ENCODE data around the gene CCDC30.
"Not testable (repeated sequence)": the region's sequence is repeated elsewhere in the genome, so short reads cannot be mapped to it uniquely, and the experiment has no call there.

Gene CCDC30

DNA sequence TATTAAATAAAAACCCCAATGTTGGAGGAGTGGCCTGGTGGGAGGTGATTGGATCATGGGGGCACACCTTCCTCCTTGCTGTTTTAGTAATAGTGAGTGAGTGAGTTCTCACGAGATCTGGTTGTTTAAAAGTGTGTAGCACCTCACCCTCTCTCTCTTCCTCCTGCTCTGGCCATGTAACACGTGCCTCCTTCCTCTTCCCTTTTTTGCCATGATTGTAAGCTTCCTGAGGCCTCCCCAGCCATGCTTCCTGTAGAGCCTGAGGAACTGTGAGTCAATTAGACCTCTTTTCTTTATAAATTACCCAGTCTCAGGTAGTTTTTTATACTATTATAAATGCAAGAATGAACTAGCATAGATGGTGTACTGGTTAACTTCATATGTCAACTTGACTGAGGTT is 68.0 kb downstream of the CCDC30 start:
- peak; percentile 37 for DNase-seq

DNA sequence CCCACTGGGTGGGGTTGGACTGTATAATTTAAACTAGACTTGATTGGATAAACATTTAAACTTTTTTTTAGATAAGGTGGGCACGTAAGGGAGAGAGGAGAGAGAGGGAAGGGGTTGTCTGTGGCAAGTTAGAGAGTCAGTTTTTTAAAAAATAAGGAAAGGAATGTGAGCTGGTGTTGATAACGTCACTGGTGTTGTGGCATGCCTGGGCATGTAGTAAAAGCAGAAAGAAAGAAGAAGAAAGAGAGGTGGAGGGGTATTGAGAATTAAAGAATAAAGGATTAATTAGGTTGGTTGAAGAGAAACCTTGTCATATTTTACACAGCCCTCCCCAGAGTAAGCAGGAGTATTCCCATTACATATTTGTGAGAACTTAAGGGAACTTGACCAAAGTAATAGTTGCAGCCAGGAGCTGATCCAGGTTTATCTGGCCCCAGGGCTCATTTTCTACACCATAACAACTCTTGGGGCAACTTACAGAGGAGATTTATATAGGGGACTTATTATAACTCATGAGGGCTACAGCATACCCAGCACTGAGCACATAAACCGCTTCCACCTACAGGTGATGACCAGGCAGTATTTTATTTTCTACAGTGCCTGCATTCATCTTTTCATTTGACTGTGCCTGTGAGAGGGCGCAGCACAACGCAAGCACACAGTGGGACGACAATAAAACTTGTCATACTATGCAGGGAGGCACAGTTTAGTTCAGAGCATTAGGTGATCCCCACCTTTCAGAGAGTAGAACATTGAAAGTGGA is 70.2 kb downstream of the CCDC30 start:
- no peak for DNase-seq

DNA sequence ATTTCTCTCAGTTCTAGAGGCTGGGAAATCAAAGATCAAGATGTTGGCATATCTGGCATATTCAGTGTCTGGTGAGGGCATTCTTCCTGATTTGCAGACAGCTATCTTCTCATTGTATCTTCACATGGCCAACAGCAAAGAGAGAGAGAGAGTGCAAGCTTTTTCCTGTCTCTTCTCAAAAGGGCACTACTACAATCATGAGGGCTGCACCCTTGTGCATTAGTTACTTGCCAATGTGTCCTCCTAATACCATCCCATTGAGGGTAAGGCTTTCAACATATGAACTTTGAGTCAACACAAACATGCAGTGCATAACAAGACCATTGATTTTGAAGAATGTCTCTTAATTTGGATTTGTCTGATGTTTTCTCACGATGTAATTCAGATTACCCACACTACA is 78.0 kb downstream of the CCDC30 start:
- no peak for DNase-seq

DNA sequence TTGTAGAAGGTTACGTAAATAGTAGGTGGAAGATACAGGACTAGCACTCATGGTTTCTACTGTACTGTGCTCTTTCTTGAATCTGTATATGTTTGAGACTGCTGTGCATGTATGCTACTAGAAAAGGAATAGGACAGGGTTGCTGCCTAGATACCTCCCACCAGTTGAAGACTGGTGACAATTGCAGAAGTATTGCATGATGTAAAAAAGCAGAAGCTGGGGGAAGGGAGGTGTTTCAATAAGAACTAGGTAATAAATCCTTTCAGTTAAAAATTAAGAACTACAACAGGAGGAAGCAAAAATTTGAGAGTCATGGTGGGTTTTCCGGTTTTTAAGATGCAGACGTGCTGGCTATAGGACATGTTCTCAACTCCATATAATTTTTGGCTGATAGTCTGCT is 88.1 kb downstream of the CCDC30 start:
- DNase-seq = peak; percentile 97

DNA sequence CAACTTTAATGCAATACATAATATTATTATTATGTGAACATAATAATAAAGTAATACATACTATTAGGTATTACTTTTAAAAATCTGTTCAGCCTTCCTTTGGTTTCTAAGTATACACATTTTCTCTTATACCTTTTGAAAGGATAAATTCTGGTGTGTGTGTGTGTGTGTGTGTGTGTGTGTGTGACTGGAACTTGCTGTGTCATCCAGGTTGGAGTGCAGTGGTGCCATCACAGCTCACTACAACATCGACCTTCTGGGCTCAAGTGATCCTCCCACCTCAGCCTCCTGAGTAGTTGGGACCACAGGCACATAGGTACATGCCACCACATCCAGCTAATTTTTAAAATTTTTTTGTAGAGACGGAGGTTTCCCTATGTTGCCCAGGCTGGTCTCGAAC is 88.5 kb downstream of the CCDC30 start:
- no peak for DNase-seq

DNA sequence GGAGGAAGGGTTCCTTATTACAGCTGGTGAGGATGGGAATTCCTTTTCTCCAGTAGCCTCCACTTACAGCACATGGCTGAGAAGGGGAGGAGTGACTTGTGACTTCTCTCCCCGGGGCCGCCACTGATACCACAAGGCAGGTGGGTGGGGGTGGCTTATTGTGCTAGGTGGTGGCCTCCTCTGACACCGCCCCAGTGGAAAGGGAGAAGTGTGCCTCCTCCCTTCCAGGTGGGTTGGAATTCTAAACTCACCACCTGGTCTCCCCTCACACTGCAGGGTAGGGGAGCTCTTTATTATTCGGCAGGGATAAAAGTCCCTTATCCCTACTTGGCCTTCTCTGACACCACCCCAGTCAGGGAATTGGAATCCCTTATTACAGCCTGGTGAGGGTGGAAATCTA is 89.5 kb downstream of the CCDC30 start:
- no peak for DNase-seq

DNA sequence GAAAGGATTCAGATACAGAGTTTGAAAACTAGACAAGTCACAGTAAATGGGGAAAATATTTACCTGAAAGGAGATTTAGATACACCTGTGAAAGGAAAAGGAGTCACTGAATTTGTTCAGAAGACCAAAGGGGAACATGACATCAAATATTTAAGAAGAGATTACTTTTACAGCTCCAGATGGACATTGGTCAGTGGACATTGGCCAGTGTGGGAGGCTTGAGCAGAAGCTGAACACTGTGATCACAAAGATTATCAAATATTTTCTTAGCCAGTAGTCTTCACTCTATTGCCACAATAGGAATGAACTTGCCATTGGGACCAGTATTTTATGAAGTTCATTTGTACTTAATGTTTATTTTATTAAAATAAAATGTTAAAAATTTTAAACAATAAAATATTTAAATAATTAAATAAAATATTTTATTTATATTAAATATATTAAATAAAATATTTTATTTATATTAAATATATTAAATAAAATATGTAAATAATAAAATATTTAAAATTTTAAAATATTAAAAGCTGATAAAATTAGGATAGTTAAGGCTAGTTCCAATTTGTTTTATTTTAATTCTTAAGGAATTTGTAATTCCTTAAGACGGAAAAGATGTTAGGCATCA is 94.3 kb downstream of the CCDC30 start:
- DNase-seq = no peak

DNA sequence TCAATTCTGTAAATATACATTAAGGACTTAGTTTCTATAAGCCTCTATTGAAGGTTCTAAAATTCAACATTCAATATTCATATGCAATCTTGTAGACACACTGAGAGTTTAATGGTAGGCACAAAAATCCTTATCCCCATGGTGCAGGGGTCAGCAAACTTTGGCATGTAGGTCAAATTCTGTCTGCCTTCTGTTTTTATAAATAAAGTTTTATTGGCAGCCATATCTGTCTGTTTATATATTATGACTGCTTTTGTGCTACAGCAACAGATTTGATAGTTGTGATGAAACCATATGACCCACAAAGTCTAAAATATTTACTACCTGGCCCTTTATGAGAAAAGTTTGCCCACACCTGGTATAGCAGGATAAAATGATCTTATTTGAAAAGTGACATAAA is 104.0 kb downstream of the CCDC30 start:
- DNase-seq = no peak

DNA sequence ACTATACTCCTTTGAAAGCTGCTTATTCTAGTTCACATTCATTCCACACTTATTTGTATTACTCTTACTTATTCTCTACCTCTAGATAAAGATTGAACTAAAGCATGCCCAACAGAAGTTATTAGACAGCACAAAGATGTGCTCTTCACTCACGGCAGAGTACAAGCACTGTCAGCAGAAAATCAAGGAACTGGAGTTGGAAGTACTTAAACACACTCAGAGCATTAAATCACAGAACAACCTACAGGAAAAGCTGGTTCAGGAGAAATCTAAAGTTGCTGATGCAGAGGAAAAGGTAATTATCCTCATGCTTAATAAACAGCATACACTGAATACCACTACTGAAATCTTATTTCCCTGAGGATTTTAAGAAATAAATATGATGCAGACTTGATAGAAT is 113.8 kb downstream of the CCDC30 start:
- no peak for DNase-seq

DNA sequence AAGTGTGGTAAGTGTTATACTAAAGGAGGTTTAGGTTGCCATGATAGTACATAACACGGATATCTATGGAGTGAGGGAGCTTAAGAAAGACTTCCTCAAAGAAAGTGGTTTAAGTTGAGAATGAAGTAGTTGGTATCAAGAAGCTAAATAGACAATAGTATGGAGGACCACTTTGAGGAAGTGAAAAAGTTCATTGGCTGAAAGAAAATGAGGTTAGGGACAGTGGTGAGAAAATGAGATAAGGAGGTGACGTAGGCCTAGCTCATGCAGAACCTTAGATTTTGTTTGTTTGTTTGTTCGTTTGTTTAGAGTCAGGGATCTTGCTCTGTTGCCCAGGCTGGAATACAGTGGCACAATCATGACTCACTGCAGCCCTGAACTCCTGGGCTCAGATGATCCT is 122.9 kb downstream of the CCDC30 start:
- peak; percentile 12 for DNase-seq

DNA sequence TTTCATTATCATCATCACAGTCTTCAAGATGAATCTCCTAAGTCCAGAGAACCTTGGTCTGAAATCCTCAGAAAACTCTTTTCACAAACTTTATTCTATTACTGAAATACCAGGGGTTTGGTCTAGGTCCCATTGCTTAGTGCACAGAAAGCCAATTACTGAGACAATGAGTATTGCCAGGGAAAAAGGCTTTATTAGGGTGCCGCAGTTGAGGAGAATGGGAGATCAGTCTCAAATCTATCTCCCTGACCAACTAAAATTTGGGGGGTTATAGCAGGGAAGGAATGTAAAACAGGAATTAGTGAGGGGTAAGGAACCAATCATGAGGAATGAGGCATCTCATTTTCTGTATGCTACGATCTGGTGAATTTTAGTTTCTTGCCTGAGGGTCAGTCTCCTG is 124.7 kb downstream of the CCDC30 start:
- no peak for DNase-seq

DNA sequence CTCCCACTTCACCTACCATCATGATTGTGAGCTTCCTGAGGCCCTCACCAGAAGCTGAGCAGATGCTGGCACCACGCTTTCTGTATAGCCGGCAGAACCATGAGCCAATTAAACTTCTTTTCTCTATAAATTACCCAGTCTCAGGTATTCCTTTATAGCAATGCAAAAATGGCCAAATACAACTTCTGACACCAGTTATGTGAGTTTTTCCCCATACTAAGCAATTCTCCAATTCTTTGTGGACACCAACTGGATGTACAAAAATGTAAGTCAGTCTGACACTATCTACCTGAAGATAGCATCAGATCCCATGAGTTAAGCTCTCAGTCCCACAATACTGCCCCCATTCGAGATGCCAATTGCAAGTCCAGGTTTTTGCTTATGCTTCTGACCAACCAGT is 129.7 kb downstream of the CCDC30 start:
- DNase-seq = no peak

DNA sequence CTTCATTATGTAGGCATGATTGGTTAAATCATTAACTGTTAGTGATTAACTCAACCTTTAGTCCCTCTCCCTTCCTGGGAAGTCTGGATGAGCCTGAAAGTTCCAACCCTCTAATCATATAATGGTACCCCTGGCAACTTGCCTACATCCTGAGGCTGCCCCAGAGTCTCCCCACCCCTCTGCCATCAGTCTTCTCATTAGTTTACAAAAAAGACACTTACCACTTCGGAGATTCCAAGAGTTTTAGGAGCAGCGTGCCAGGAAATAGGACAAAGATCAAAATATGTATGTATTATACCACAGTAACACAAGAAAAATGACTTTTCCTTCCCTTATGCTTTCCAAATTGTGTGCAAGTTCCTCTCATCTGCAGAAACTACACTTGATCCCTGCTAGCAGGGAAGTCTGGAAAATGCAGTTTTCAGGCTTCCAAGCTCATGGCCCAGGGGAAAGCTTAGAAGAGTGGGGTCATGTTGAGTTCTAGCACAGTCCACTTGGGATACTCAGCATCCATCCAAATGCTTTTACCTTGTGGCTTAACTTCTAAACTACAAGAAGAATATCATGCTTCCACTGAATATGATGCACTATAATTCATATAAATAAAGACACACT is 130.5 kb downstream of the CCDC30 start:
- DNase-seq = no peak

DNA sequence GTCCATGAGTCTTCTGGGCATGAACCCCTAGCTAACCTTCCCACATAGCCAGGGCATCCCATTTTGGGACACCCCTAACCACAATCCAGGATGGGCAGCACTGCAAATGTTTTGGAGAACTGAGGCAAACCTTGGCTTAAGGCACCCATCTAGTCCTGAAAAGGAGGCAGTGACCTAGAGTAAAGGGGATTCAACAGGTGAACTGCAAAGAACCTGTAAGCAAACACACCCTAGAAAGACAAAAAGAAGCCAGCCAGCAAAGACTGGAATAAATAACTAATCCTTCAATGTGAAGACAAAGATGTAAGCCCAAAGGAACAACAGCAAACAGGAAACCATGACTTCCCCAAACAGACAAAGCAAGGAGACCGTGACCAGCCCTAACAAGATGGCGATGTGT is 138.4 kb downstream of the CCDC30 start:
- no peak for DNase-seq

DNA sequence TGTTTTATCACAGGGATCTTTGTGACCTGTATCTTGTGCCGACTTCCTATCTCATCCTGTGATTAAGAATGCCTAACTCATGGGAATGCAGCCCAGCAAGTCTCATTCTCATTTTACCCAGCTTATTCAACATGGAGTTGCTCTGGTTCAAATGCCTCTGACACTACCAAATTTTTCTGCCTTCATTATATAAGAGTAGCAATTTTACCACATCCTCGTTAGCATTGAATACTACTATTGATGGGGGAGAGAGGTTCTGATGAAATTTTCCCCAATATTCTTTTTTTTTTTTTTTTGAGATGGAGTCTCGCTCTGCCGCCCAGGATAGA is 150.7 kb downstream of the CCDC30 start:
- no peak for DNase-seq

DNA sequence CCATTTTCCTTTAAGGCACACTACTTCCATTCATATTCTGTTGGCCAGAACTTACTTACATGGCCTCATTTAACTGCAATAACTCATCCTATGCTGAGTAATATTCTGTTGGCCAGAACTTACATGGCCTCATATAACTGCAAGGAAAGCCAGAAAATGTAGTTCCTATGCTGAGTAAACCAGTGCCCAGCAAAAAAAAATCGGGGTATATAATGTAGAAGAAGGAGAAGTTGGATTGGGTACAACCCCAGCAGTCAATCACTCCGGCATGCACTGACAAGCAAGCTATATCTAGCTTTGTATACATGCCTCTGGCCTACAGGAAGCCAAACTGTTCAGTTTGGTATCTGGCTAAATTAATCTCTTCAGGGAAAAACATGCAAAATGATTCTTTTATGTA is 155.8 kb downstream of the CCDC30 start:
- no peak for DNase-seq

DNA sequence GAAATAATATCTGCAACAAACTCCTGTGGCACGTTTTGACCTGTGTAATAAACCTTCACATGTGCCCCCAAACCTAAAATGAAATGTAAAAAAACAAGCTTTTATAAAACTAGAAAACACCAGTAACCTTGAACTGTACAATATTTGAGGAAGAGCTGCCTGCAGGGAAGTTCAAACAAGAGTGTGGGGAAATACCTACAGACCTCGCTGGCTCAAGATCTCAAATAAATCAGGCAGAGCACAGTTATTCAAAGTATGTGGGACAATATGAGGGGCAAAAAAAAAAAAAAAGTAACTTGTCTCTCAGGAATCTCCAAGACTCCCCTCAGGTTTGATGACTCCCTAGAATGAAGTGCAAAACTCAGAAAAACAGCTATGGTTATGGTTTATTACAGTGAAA is 157.2 kb downstream of the CCDC30 start:
- DNase-seq = no peak

DNA sequence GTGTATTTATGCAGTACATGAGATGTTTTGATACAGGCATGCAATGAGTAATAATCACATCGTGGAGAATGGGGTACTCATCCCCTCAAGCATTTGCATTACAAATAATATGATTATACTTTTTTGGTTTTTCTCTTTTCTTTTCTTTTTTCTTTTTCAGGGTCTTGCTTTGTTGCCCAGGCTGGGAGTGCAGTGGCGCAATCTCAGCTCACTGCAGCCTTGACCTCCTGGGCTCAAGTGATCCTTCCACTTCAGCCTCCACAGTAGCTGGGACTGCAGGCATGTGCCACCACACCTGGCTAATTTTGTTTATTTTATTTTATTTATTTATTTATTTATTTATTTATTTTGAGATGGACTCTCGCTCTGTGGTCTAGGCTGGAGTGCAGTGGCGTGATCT is 158.1 kb downstream of the CCDC30 start:
- not testable (repeated sequence) for DNase-seq

DNA sequence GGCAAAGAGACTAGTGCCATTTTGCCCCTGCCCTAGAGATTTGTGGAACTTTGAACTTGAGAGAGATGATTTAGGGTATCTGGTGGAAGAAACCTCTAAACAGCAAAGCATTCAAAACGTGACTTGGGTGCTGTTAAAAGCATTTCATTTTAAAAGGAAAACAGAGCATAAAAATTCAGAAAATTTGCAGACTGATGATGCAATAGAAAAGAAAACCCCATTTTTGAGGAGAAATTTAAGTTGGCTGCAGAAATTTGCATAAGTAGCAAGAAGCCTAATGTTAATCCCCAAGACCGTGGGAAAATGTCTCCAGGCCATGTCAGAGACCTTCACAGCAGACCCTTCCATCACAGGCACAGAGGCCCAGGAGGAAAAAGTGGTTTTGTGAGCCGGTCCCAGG is 164.1 kb downstream of the CCDC30 start:
- not testable (repeated sequence) for DNase-seq

DNA sequence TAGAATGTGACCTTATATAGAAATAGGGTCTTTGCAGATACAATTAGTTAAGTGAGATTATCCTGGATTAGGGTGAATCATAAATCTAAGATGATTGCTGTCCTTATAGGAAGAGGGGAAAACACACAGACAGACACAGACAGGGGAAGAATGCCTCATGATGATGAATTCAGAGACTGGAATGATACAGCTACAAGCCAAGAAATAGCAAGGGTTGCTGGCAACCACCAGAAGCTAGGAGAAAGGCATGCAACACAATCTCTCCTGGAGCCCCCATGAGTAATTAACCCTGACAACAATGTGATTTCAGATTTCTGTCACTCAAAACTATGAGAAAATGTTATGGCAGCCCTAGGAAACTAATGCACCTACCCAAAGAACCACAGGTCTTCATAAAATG is 176.0 kb downstream of the CCDC30 start:
- no peak for DNase-seq

DNA sequence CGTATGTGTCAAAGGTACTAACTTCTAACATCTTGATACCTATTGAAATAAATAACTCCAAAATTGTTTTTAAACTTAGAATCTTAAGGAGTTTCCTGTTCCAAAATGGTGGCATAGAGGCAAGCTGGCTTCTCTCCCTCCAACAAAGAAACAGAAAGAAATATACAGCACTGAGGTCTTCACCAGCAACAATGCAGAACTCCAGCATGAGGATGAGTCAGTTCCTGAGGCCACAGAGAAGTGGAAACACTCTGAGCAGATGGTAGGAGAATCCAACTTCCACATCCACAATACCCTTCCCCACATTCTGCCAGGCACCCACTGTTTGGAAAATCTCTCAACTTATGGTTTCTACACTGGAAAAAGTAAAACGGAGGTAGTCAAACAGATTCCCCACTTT is 183.0 kb downstream of the CCDC30 start:
- DNase-seq = no peak

DNA sequence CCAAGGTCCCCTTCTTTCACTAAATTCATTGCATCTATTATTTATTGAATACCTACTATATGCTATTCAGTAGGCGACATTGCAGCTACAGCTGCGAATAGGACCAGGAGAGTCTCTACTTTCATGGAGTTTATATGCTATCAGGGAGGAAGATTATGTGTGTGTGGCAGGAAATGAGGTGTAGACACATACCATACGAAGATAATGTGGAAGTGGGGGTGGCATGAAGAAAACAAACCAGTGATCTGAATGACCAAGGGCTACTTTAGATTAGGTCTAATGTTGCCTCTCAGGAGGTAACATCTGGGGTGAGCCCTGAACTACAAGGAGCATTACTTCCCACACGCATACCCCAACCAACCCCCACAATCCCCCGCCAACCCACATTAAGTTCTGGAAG is 194.1 kb downstream of the CCDC30 start:
- no peak for DNase-seq

DNA sequence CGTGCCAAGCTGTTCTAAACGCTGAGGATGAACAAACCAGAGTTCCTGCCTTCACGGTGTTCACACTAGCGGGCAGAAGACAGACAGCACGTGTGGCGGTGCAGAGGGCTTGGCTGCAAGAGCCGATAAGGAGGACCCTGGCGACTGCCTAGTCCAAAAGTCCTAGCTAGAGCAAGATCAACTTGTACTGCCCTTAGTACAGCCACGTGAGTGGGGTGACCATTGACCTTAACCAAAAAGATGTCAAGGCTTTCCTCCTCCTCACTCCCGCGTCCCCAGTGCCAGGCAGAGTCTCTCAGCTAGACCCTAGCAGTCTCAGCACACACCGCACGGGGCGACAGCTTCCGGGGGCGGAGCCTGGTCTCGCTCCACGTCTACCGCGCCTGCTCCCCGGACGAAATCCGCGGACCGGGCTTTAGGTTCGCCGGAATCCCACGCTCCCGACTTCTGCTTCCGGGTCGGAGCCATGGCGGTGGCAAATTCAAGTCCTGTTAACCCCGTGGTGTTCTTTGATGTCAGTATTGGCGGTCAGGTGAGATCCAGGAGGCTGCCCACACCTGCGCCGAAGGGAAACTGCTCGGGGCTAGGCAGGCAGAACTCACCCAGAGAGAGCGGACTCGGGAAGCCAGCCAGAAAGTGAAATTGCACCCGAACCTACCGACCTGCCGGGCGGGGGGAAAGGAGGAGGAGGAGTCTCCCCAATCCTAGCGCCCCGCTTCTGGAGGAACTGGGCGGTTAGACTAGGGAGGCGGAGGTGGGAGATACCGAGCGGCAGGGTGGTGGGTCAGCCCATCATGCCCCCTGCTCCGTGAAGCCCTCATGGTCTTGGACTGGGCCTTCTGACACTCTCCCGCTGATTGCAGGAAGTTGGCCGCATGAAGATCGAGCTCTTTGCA is 195.1 kb downstream of the CCDC30 start, which contains the start of gene PPIH:
TSS of gene PPIH (plus strand) at position 443 of the 896 bp plus-strand sequence. CDS start at position 467, 24 bp downstream.
- DNase-seq = peak; percentile 97
